ENCODE data around the gene MROH2A.
"Not testable (repeated sequence)": the region's sequence is repeated elsewhere in the genome, so short reads cannot be mapped to it uniquely, and the experiment has no call there.

MROH2A gene

DNA sequence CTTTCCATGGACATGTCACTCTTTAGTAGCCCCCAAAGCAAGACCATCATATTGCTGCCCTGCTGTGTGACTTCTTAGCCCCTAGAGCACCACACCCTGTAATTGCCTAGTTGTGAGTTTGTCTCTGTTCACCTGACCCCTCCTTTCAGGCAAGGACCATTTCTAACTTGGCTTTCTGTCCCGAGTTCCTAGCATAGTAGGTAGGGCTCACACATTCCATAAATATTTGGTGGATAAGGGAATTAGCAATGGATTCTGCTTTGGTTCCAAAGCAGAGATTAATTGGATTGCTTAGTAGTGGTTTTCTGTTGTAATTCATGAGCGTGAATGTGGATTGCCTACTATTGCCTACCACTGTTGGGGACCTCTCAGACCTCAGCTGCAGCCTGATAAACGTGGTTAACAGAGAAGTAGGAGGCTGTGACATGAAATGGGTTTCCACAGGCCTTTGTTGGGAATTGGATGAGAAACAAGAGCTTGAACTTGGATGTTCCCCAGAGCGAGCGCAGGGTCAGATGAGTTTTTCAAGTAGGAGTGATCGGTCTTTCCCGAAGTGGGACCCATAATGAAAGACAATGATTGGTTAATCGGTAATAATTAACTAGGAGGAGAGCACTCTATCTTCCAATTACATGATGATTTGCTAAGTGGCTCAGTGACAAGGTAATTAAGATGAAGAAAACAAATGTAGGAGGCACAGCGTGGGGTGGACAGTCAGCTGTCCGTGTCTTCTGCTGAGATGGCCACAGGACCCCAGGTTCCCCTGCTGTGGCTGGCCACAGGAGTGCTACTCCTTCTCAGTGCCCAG, 31.5 kb upstream of the MROH2A start:
- FAIRE-seq: no peak
- TF ChIP-seq, protein P1, sequence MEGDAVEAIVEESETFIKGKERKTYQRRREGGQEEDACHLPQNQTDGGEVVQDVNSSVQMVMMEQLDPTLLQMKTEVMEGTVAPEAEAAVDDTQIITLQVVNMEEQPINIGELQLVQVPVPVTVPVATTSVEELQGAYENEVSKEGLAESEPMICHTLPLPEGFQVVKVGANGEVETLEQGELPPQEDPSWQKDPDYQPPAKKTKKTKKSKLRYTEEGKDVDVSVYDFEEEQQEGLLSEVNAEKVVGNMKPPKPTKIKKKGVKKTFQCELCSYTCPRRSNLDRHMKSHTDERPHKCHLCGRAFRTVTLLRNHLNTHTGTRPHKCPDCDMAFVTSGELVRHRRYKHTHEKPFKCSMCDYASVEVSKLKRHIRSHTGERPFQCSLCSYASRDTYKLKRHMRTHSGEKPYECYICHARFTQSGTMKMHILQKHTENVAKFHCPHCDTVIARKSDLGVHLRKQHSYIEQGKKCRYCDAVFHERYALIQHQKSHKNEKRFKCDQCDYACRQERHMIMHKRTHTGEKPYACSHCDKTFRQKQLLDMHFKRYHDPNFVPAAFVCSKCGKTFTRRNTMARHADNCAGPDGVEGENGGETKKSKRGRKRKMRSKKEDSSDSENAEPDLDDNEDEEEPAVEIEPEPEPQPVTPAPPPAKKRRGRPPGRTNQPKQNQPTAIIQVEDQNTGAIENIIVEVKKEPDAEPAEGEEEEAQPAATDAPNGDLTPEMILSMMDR (IDR thresholded peaks at IDR 0.05; ENCODE audit: insufficient read depth, missing control alignments): no peak

DNA sequence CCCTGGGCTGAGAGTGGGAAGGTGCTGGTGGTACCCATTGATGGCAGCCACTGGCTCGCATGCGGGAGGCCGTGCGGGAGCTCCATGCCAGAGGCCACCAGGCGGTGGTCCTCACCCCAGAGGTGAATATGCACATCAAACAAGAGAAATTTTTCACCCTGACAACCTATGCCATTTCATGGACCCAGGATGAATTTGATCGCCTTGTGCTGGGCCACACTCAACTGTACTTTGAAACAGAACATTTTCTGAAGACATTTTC, 30.9 kb upstream of the MROH2A start:
- DNase-seq (ENCODE audit: insufficient read length, low spot score) (no peak), FAIRE-seq (no peak)
- TF ChIP-seq, protein P1 (IDR thresholded peaks at IDR 0.05; ENCODE audit: insufficient read depth, missing control alignments): no peak

More for the DNA sequence above, 31.5 kb upstream of the MROH2A start:
- DNase-seq (ENCODE audit: insufficient read length, low spot score): no peak

DNA sequence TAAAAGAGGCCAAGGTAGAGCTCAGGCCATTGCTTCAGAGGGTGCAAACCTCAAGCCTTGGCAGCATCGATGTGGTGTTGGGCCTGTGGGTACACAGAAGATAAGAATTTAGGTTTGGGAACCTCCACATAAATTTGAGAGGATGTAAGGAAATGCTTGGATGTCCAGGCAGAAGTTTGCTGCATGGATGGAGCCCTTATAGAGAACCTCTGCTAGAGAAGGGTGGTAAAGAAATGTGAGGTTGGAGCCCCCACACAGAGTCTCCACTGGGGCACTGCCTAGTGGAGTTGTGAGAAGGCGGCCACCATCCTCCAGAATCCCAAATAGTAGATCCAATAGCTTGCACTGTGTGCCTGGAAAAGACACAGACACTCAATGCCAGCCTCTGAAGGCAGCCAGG, 27.4 kb upstream of the MROH2A start:
- not testable (repeated sequence) for DNase-seq (ENCODE audit: insufficient read length, low spot score); FAIRE-seq

DNA sequence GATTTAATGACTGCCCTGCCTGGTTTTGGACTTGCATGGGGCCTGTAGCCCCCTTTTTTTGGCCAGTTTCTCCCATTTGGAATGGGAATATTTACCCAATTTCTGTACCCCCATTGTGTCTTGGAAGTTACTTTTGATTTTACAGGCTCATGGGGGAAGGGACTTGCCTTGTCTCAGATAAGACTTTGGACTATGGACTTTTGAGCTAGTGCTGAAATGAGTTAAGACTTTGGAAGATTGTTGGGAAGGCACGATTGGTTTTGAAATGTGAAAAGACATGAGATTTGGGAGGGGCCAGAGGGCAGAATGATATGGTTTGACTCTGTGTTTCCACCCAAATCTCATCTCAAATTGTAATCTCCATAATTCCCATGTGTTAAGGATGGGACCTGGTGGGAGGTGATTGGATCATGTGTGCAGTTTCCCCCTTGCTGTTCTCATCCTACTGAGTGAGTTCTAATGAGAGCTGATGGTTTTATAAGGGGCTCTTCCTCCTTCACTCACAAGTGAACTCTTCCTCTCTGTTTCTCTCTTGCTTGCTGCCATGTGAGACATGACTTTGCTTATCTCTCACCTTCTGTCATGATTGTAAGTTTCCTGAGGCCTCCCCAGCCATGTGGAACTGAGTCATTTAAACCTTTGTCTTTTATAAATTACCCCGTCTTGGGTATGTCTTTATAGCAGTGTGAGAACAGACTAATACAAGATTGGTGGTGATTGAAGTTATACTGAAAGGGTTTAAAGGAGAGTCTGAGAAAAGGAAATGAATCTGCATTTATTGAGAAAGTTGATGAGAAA, 26.7 kb upstream of the MROH2A start:
- FAIRE-seq; DNase-seq (ENCODE audit: insufficient read length, low spot score): not testable (repeated sequence)

DNA sequence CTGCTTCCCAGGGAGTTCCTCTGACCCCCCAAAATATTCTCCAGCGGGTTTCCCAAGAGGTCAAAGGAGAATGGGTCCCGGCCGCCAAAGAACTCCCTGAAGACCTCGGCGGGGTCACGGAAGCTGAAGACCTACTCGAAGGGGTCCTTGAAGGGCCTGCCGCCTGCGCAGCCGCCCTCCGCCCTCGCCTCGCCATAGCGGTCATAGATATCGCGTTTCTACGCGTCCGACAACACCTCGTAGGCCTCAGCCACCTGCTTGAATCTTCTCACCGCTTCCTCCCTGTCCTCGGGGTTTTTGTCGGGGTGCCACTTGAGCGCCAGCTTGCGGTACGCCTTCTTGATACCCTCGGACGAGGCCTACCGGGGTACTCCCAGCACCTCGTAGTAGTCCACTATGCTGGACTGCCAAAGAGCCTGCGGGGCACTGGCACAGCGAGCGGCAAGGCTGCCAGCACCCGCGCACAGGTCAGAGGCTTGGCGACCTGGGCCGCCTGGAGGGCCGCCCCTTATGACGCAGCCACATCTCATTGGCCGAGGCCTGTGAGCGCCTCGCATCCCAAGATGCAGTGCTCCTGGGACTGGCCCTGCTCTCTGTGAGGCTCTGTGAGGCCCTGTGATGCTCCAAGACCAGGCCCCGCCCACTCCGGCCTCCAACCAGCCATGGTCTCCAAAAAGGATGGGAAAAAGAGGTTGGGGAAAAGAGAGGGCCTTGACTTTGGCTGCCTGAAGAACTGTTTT, 23.1 kb upstream of the MROH2A start:
- DNase-seq (ENCODE audit: insufficient read length, low spot score) (no peak), FAIRE-seq (no peak)
- TF ChIP-seq, protein P1 (IDR thresholded peaks at IDR 0.05; ENCODE audit: insufficient read depth, missing control alignments): no peak

DNA sequence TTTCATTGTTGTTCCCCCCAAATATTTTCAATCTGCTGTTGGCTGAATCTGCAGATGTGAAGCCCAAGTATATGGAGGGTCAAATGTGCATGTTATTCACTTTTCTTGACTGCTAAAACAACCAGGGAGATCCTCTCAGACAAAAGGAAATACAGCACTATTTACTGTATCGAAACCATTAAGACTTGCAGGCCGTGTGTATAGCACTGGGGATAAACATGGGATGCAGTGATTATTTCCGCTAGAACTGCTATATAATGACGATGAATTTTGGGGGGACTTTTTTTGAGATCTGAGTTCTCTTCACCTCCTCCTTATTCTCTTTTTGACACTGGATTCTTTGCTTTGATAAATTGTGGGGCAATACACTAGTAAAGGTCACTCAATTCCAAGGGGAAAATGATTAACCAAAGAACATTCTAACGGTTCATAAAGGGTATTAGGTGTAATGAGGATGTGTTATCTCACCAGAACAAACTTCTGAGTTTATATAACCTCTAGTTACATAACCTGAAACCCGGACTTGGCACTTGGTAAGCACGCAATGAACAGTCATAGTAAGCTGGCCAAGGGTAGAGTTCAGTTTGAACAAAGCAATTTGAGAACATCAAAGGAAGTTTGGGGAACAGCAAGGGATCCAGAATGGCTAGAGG, 21.6 kb upstream of the MROH2A start:
- FAIRE-seq (no peak), DNase-seq (ENCODE audit: insufficient read length, low spot score) (no peak)
- TF ChIP-seq, protein P1 (IDR thresholded peaks at IDR 0.05; ENCODE audit: insufficient read depth, missing control alignments): no peak

DNA sequence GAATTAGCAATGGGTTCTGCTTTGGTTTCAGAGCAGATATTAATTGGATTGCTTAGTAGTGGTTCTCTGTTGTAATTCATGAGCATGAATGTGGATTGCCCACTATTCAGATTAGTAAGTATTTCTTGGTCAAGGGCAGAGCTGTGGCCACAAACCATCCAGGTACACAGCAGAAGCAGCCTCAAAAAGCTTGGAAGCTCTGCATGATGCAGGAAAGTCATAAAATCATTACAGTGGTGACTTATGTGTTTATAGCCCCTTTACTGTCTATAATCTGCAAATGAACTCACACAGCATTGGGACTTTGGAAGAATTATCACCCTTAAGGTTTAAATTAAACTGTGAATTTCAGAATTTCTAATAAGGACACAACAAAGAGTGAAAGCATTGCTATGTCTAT, 20.0 kb upstream of the MROH2A start:
- TF ChIP-seq, protein P1 (IDR thresholded peaks at IDR 0.05; ENCODE audit: insufficient read depth, missing control alignments): no peak
- DNase-seq (ENCODE audit: insufficient read length, low spot score) (no peak), FAIRE-seq (no peak)
